GM19438 (cell line): ENCODE data around the gene ZFTA.

Experiments
- ATAC-seq: cut with Tn5 transposase; IDR thresholded peaks from one replicate; pipeline ENCODE4 v1.9.1; 2021; ENCODE audit warnings: low read depth; ENCODE audit not compliant: unreplicated experiment

The ZFTA gene

DNA sequence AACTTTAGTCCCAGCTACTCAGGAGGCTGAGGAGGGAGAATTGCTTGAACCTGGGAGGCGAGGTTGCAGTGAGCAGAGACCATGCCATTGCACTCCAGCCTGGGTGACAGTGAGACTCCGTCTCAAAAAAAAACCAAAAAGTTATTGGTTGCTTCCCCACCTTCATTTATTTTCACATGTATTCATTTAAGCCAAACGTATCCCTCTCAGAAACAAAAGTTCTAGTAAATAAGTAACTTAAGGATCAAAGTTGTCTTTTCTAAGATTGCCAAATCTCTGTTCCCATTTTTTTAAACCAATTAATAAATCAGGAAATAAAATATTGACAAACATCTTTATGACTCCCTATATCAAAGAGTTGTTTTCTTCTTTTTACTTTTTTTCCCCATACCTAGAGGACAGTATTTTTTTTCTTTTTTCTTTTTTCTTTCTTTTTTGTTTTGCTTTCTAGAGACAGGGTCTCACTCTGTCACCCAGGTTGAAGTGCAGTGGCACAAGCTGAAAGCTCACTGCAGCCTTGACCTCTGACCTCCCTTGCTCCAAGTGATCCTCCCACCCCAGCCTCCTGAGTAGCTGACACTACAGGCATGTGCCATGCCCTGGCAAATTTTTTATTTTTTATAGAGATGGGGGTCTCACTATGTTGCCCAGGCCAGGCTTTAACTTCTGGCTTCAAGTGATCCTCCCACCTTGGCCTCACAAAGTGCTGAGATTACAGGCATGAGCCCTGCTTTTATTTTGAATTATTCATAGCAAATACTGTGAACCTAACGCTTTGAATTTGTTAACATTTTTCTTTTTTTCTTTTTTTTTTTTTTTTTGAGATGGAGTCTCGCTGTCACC is 11.4 kb downstream of the ZFTA start:
- ATAC-seq: no peak

DNA sequence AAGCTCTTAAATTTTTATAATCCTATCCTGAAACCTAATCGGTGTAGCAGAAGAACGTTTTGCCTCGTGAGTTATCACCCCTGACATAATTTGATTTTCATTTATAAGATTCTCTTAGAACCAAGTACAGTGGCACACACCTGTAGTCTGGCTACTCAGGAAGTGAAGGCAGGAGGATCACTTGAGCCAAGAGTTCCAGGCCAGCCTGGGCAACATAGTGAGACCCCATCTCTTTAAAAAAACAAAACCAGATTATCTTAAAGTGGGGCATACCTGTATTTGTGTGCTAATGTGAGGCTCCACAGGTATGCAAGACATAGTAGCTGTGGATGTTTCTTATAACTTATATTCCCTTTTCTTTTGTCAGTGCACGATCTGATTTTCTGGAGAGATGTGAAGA is 19.0 kb downstream of the ZFTA start:
- no peak for ATAC-seq

DNA sequence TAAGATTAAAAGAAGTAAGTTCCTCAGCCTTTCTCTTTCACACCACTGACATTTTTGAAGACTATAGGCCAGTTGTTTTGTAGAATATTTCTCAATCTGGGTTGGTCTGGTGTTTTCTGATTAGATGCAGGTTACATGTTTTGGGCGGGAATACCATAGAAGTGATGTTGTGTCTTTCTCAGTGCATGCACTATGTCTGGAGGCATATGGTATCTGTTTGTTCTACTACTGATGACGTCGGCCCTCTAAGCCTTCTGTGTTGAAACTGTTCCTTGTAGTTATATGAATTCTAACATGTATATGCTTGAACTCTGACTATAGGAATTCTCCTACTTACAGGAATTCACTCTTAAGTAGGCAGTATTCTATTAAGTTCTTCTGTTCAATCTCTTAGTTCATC is 21.6 kb downstream of the ZFTA start:
- ATAC-seq: no peak

- ATAC-seq: no peak
Observed at GRCh38 chr11:63745304-63746170, 23.0 kb downstream of the ZFTA start.

DNA sequence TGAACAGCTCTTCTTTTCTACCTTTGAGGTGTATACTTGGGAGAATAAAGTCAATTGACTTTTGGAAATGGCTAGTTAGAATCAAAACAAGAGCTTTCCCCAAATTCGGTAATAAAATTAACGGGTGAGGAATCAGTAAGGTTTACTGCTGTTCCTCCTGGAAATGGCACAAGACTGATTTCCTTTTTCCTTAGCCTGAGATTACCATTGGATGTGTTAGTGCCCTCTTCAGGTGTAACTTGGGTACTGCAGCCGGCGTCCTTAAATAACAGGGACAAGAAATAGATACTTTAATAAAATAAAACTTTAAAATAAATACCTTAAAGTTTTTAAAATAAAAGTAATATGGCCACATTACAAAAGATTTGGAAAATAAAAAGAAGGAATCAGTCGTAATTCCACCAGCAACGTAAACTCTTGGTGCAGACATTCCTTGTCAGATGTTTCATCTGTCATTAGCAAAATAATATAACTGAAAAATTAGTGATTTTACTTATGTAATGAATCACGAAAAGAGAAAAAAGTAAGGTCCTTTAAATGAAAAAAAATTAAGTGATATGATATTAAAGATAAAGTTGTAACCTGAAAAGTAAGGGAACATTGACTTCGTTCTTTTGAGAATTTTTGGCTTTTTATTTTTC is 29.7 kb downstream of the ZFTA start:
- ATAC-seq: no peak

GRCh38 chr11:63737718-63738117 is 30.9 kb downstream of the ZFTA start:
- ATAC-seq: no peak

- ATAC-seq: no peak
Observed at GRCh38 chr11:63736864-63737263, 31.7 kb downstream of the ZFTA start.

DNA sequence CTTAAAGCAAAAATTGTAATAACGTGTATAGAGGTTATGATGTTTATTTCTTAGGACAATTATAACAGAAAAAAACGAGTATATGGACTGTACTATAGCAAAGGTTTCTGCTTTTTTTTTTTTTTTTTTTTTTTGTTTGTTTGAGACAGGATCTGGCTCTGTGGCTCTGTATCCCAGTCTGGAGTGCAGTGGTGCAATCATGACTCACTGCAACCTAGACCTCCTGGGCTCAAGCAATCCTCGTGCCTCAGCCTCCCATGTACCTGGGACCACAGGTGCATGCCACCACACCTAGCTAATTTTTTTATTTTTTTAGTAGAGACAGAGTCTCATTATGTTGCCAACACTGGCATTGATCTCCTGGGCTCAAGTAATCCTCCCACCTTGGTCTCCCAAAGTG is 39.2 kb downstream of the ZFTA start:
- ATAC-seq: no peak

GRCh38 chr11:63720611-63721010 is 48.0 kb downstream of the ZFTA start:
- no peak for ATAC-seq

- no peak for ATAC-seq
Observed at GRCh38 chr11:63719987-63720386, 48.6 kb downstream of the ZFTA start.

DNA sequence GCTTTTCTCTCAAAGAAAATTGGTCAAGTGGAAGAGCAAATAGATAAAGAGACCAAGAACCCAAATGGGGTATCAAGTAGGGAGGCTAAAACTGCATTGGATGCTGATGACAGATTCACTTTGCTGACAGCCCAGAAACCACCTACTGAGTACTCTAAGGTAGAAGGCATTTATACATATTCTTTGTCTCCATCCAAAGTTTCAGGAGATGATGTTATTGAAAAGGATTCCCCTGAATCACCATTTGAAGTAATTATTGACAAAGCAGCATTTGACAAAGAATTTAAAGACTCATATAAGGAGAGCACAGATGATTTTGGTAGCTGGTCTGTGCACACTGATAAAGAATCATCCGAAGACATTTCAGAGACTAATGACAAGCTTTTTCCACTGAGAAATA is 49.6 kb downstream of the ZFTA start:
- no peak for ATAC-seq
